Measurements from ENCODE around the gene MEDAG. TPM values are rescaled to one million over a fixed set of nuclear protein-coding genes. Genes with fewer than 3 reads are reported as not detected.

MEDAG gene
- polyA plus RNA-seq, 3 donors = not detected

- no peaks in the 10 kb centered on the region for H3K36me3 ChIP-seq (replicated peaks in 1 of 2; ENCODE audit: control insufficient read depth in 1 of 2, insufficient read depth in 2 of 2, low read length in 2 of 2)
- TF ChIP-seq CTCF (IDR thresholded peaks at IDR 0.05) = no peak
- H3K9me3 ChIP-seq (replicated peaks in 1 of 2; ENCODE audit: control insufficient read depth in 1 of 2, insufficient read depth in 1 of 2, low read length in 2 of 2) = no peaks in the 10 kb centered on the region
- H3K79me2 ChIP-seq (ENCODE audit: insufficient read depth, low read length) = no peaks in the 10 kb centered on the region
- no peak overlapping the region for H3K4me3 ChIP-seq (replicated peaks in 1 of 3; ENCODE audit: low read depth in 2 of 3, low read length in 3 of 3)
- H3K9ac ChIP-seq (ENCODE audit: insufficient read depth, low read length, poor library complexity, severe bottlenecking) = no peak overlapping the region
- no peak for DNase-seq
- no peak overlapping the region for H3K4me2 ChIP-seq (replicated peaks; ENCODE audit: extremely low read depth, low read length, poor library complexity, severe bottlenecking)
- no peak overlapping the region for H3K4me3 Mint-ChIP-seq
- H4K20me1 ChIP-seq (ENCODE audit: insufficient read depth, low read length) = no peaks in the 10 kb centered on the region
- H3K27me3 ChIP-seq (ENCODE audit: control insufficient read depth in 2 of 2, insufficient read depth in 2 of 2, low read length in 2 of 2) = no peaks in the 10 kb centered on the region
- H2AFZ ChIP-seq (ENCODE audit: insufficient read depth, low read depth, low read length, poor library complexity, severe bottlenecking) = no peak overlapping the region
- H3K27ac ChIP-seq (ENCODE audit: low read depth in 1 of 2, low read length in 2 of 2) = no peak overlapping the region
- no peaks in the 10 kb centered on the region for H3K36me3 Mint-ChIP-seq
- intact Hi-C loops (cut with micrococcal nuclease) = loop anchor here (5.0 to 10.0 kb wide), 3 partner anchors 202 to 735 kb away; no protein-coding TSS in a partner anchor
- H3K4me1 Mint-ChIP-seq = peaks cover 14% of the 10 kb centered on the region
- WGBS (ENCODE audit: insufficient coverage) = 84% methylated on average over 3 of the region's 3 CpGs
- H3K4me1 ChIP-seq (ENCODE audit: control insufficient read depth in 1 of 2, insufficient read depth in 2 of 2, low read length in 2 of 2) = no peaks in the 10 kb centered on the region
- H3K27me3 Mint-ChIP-seq (ENCODE audit: low read depth in 3 of 3) = peaks cover 9 to 17% (median 15%) of the 10 kb centered on the region in 3 donors
- no peak overlapping the region for H3K27ac Mint-ChIP-seq
- H3K9me3 Mint-ChIP-seq = peaks cover 0 to 5% (median 2%) of the 10 kb centered on the region in 7 donors
These were observed 38.9 kb upstream of the MEDAG start for GRCh38 chr13:30867089-30867669.

GRCh38 chr13:30868799-30869470 is 37.1 kb upstream of the MEDAG start:
- H3K4me3 ChIP-seq (replicated peaks in 1 of 3; ENCODE audit: low read depth in 2 of 3, low read length in 3 of 3) = no peak overlapping the region
- no peaks in the 10 kb centered on the region for H4K20me1 ChIP-seq (ENCODE audit: insufficient read depth, low read length)
- H3K79me2 ChIP-seq (ENCODE audit: insufficient read depth, low read length) = no peaks in the 10 kb centered on the region
- H3K36me3 Mint-ChIP-seq = no peaks in the 10 kb centered on the region
- H3K4me1 Mint-ChIP-seq = peaks cover 22% of the 10 kb centered on the region
- intact Hi-C loops (cut with micrococcal nuclease) = loop anchor here (5.0 to 10.0 kb wide), 3 partner anchors 204 to 737 kb away; no protein-coding TSS in a partner anchor
- peaks cover 0 to 5% (median 2%) of the 10 kb centered on the region in 7 donors for H3K9me3 Mint-ChIP-seq
- no peak overlapping the region for H3K4me2 ChIP-seq (replicated peaks; ENCODE audit: extremely low read depth, low read length, poor library complexity, severe bottlenecking)
- TF ChIP-seq CTCF (IDR thresholded peaks at IDR 0.05) = no peak
- H3K9ac ChIP-seq (ENCODE audit: insufficient read depth, low read length, poor library complexity, severe bottlenecking) = no peak overlapping the region
- no peak overlapping the region for H3K27ac ChIP-seq (ENCODE audit: low read depth in 1 of 2, low read length in 2 of 2)
- H2AFZ ChIP-seq (ENCODE audit: insufficient read depth, low read depth, low read length, poor library complexity, severe bottlenecking) = no peak overlapping the region
- no peaks in the 10 kb centered on the region for H3K9me3 ChIP-seq (replicated peaks in 1 of 2; ENCODE audit: control insufficient read depth in 1 of 2, insufficient read depth in 1 of 2, low read length in 2 of 2)
- no peak for DNase-seq
- H3K36me3 ChIP-seq (replicated peaks in 1 of 2; ENCODE audit: control insufficient read depth in 1 of 2, insufficient read depth in 2 of 2, low read length in 2 of 2) = no peaks in the 10 kb centered on the region
- no peak overlapping the region for H3K4me3 Mint-ChIP-seq
- H3K27me3 ChIP-seq (ENCODE audit: control insufficient read depth in 2 of 2, insufficient read depth in 2 of 2, low read length in 2 of 2) = no peaks in the 10 kb centered on the region
- H3K27ac Mint-ChIP-seq = peak overlapping the region in 1 of 7 donors; percentile 4
- H3K4me1 ChIP-seq (ENCODE audit: control insufficient read depth in 1 of 2, insufficient read depth in 2 of 2, low read length in 2 of 2) = peaks cover 3 to 5% of the 10 kb centered on the region in 2 donors
- H3K27me3 Mint-ChIP-seq (ENCODE audit: low read depth in 3 of 3) = peaks cover 8 to 15% (median 9%) of the 10 kb centered on the region in 3 donors
- WGBS (ENCODE audit: insufficient coverage) = 100% methylated on average over 4 of the region's 5 CpGs
